Left ventricle myocardium inferior (tissue), 1 donor: ENCODE measurements around the gene ORMDL2. TPM values are rescaled to one million over a fixed set of nuclear protein-coding genes. Genes with fewer than 3 reads are reported as not detected.
A peak's percentile ranks its signal among the peaks of the same experiment; 100 is the strongest.
"Not testable (repeated sequence)": the region's sequence is repeated elsewhere in the genome, so short reads cannot be mapped to it uniquely, and the experiment has no call there.

Experiments
- DNase-seq: peaks from one replicate; pipeline ENCODE4 v3.0.0-alpha.2; 2020
- H3K27ac ChIP-seq: fragments of 200-600 bp; replicated peaks from 2 replicates; pipeline ENCODE4 v1.8.0; 2021
- H3K27me3 ChIP-seq: fragments of 200-600 bp; 2 replicates; pipeline ENCODE4 v1.8.0; 2021; ENCODE audit warnings: low read depth
- H3K36me3 ChIP-seq: fragments of 200-600 bp; 2 replicates; pipeline ENCODE4 v1.8.0; 2021
- H3K4me1 ChIP-seq: fragments of 200-600 bp; 2 replicates; pipeline ENCODE4 v1.8.0; 2021
- H3K4me3 ChIP-seq: fragments of 200-600 bp; 2 replicates; pipeline ENCODE4 v1.8.0; 2021; ENCODE audit warnings: mild to moderate bottlenecking, moderate library complexity
- H3K9me3 ChIP-seq: fragments of 200-600 bp; replicated peaks from 2 replicates; pipeline ENCODE4 v1.8.0; 2021
- intact Hi-C: fragments of 100-400 bp; cut with micrococcal nuclease; formaldehyde crosslinking; loops from one replicate; pipeline ENCODE4 v1.11.0; 2022
- total RNA-seq: library from RNA; stranded (reverse); fragmentation: NEBNext Ultra II Directional; extraction: Animal tissue kit (Norgen Biotek cat#: 25700); gene quantifications from one replicate; pipeline ENCODE4 v1.2.1, GENCODE V29; 2021
- TF ChIP-seq, protein P1 (sequence below): fragments of 200-600 bp; IDR thresholded peaks from 2 replicates; pipeline ENCODE4 v1.8.0; 2021; ENCODE audit warnings: antibody characterized with exemption, mild to moderate bottlenecking, borderline replicate concordance
- donor health status: DM: no; HTN: yes; CAD: no; lungs with severe emphysema.

ORMDL2 gene
- total RNA-seq, 1 donor from 2014 or later: 13.3 TPM

GRCh38 chr12:55831447-55831815 is 13.6 kb downstream of the ORMDL2 start:
- Histone ChIP-seq H3K27me3 (no peaks in the 10 kb centered on the region), H3K9me3 (no peaks in the 10 kb centered on the region), H3K4me1 (peaks cover 63% of the 10 kb centered on the region), H3K4me3 (peak overlapping the region; percentile 97), H3K36me3 (no peaks in the 10 kb centered on the region), H3K27ac (peak overlapping the region; percentile 96)
- DNase-seq: no peak
- intact Hi-C loops: no loop called here
- TF ChIP-seq, protein P1, sequence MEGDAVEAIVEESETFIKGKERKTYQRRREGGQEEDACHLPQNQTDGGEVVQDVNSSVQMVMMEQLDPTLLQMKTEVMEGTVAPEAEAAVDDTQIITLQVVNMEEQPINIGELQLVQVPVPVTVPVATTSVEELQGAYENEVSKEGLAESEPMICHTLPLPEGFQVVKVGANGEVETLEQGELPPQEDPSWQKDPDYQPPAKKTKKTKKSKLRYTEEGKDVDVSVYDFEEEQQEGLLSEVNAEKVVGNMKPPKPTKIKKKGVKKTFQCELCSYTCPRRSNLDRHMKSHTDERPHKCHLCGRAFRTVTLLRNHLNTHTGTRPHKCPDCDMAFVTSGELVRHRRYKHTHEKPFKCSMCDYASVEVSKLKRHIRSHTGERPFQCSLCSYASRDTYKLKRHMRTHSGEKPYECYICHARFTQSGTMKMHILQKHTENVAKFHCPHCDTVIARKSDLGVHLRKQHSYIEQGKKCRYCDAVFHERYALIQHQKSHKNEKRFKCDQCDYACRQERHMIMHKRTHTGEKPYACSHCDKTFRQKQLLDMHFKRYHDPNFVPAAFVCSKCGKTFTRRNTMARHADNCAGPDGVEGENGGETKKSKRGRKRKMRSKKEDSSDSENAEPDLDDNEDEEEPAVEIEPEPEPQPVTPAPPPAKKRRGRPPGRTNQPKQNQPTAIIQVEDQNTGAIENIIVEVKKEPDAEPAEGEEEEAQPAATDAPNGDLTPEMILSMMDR: no peak

DNA sequence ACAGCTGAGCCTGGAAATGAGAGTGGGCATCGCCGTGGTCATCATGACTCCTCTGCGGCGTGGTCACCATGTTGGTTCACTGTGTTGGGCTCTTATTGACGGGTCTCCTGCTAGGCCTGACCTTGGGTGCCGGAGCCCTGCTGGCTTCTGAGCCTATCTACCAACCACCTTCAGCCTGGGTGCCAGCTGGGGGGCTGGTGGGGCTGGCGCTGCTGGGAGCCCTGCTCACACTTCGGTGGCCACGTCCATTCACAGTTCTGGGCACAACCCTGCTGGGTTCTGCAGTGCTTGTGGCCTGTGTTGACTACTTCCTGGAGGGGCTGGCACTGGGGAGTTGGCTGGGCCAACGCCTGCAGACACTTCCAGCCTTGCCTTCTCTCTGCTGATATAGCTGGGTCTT is 15.2 kb downstream of the ORMDL2 start:
- Histone ChIP-seq H3K9me3 (no peaks in the 10 kb centered on the region), H3K36me3 (no peaks in the 10 kb centered on the region), H3K4me1 (peaks cover 47% of the 10 kb centered on the region), H3K4me3 (no peak overlapping the region), H3K27me3 (no peaks in the 10 kb centered on the region), H3K27ac (no peak overlapping the region)
- intact Hi-C loops: no loop called here
- DNase-seq: no peak
- TF ChIP-seq, protein P1: no peak

- H3K36me3 ChIP-seq, H3K27ac ChIP-seq, H3K9me3 ChIP-seq, H3K27me3 ChIP-seq, intact Hi-C loops, DNase-seq, H3K4me3 ChIP-seq: not testable (repeated sequence)
- peaks cover 35% of the 10 kb centered on the region for H3K4me1 ChIP-seq
These were observed 16.6 kb downstream of the ORMDL2 start for GRCh38 chr12:55834400-55834799.

DNA sequence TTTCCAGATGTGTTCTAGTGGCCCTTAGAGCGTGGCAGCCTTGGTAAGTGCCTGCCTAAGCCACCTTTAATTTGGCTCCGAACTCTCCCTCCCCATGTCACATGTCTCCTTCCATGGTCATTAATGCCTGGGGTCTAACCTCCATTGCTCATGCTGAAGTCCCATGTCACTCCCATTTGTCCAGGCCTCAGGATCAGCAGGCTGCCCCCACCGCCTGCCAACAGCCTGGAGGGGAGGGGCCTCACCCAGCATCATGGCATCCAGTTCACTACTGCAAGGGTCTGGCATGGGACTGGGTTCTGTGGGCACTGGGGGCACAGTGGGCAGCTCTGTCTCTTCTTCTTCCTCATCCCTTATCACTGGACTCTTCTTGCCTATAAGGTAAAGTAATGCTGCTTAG is 20.5 kb downstream of the ORMDL2 start:
- Histone ChIP-seq H3K9me3 (no peaks in the 10 kb centered on the region), H3K4me3 (no peak overlapping the region), H3K36me3 (no peaks in the 10 kb centered on the region), H3K27me3 (peaks cover 10% of the 10 kb centered on the region), H3K4me1 (peaks cover under 1% of the 10 kb centered on the region), H3K27ac (no peak overlapping the region)
- intact Hi-C loops: no loop called here
- DNase-seq: no peak
- TF ChIP-seq, protein P1: no peak

DNA sequence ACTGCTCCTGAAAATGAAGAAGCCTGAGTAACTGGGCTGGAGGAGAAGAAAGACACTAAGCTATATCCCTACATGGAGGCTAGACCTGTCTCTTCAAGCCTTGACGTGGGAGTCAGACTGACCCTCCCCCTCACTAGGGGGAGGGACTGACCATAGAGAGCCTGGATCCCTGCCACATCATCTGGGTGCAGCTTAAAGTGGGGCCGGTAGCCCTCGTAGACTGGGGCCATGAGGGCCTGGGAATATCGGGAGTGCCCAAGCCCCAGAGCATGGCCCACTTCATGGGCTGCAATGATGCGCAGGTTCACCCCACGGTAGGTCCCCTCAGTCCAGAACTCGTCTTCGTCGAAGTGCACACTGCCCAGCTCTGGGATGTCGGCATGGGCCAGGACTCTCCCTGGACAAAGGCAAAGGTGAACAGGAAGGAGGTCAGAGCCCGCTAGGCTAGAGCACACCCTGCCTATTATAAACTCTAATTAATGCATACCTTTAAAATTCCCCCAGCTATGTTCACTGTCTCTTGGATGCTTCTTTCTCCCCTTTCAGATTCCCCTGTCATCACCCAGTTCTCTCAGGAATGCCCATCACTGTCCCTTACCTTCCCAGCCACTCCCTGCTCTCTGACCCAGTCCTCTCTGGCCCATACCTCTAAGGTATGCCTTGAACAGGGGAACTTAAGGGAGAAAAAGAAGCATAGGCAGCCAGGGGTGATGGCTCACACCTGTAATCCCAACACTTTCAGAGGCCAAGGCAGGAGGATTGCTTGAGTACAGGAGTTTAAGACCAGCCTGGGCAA is 21.7 kb downstream of the ORMDL2 start:
- Histone ChIP-seq H3K36me3 (no peaks in the 10 kb centered on the region), H3K4me3 (no peak overlapping the region), H3K9me3 (no peaks in the 10 kb centered on the region), H3K27me3 (peaks cover 11% of the 10 kb centered on the region), H3K27ac (no peak overlapping the region), H3K4me1 (no peaks in the 10 kb centered on the region)
- intact Hi-C loops: no loop called here
- DNase-seq: no peak
- TF ChIP-seq, protein P1: no peak

- peaks cover 11% of the 10 kb centered on the region for H3K27me3 ChIP-seq
- intact Hi-C loops: no loop called here
- no peak overlapping the region for H3K4me3 ChIP-seq
- H3K4me1 ChIP-seq: peaks cover under 1% of the 10 kb centered on the region
- H3K36me3 ChIP-seq: no peaks in the 10 kb centered on the region
- H3K27ac ChIP-seq: no peak overlapping the region
- DNase-seq: no peak
- no peaks in the 10 kb centered on the region for H3K9me3 ChIP-seq
- TF ChIP-seq, protein P1: no peak
These were observed 22.9 kb downstream of the ORMDL2 start for GRCh38 chr12:55840581-55841351.
